Neural cell (in vitro differentiated cells): ENCODE data around the gene COX4I1. TPM values are rescaled to one million over a fixed set of nuclear protein-coding genes. Genes with fewer than 3 reads are reported as not detected.

ENCODE experiments used
- H2AFZ ChIP-seq: fragments of 200-600, 300-800 bp; sonication (generic), shearing (Covaris generic); 2 replicates; pipeline ENCODE4 v1.6.0; 2014; ENCODE audit warnings: low read depth, mild to moderate bottlenecking, antibody characterized with exemption, low read length, moderate library complexity
- H3F3A ChIP-seq: fragments of 200-600 bp; shearing (Covaris generic); 2 replicates; pipeline ENCODE4 v1.6.1; 2016; ENCODE audit warnings: mild to moderate bottlenecking, moderate library complexity, mixed read lengths, antibody characterized with exemption, low read length; ENCODE audit not compliant: insufficient read depth, poor library complexity, severe bottlenecking
- H3K27ac ChIP-seq: fragments of 200-600, 300-800 bp; sonication (generic), shearing (Covaris generic); 2 replicates; pipeline ENCODE4 v1.5.1; 2014; ENCODE audit warnings: mild to moderate bottlenecking, low read length, moderate library complexity
- H3K27me3 ChIP-seq: fragments of 300-800, 200-600 bp; sonication (generic), shearing (Covaris generic); 2 replicates; pipeline ENCODE4 v1.6.0; 2014; ENCODE audit warnings: mild to moderate bottlenecking, low read depth, low read length, moderate library complexity; ENCODE audit not compliant: insufficient read depth
- H3K36me3 ChIP-seq: fragments of 300-800, 200-600 bp; sonication (generic), shearing (Covaris generic); 2 replicates; pipeline ENCODE4 v1.5.1; 2014; ENCODE audit warnings: mild to moderate bottlenecking, antibody characterized with exemption, low read length, moderate library complexity; ENCODE audit not compliant: insufficient read depth
- H3K4me2 ChIP-seq: fragments of 300-800, 200-600 bp; sonication (generic), shearing (Covaris generic); 2 replicates; pipeline ENCODE4 v1.6.0; 2014; ENCODE audit warnings: mild to moderate bottlenecking, low read length
- H3K4me3 ChIP-seq: fragments of 300-800, 200-600 bp; sonication (generic), shearing (Covaris generic); 2 replicates; pipeline ENCODE4 v1.5.1; 2014; ENCODE audit warnings: mild to moderate bottlenecking, low read length, moderate library complexity
- H3K79me2 ChIP-seq: fragments of 200-600 bp; shearing (Covaris generic); replicated peaks from 2 replicates; pipeline ENCODE4 v1.6.0; 2014; ENCODE audit warnings: mild to moderate bottlenecking, low read length, moderate library complexity; ENCODE audit not compliant: insufficient read depth
- H3K9ac ChIP-seq: fragments of 300-800, 200-600 bp; sonication (generic), shearing (Covaris generic); 2 replicates; pipeline ENCODE4 v1.6.1; 2016; ENCODE audit warnings: mild to moderate bottlenecking, low read length, mixed read lengths
- H3K9me2 ChIP-seq: fragments of 200-600 bp; shearing (Covaris generic); 2 replicates; pipeline ENCODE4 v1.6.1; 2016; ENCODE audit warnings: mild to moderate bottlenecking, low read length, mixed read lengths; ENCODE audit not compliant: insufficient read depth
- H3K9me3 ChIP-seq: fragments of 200-600, 300-800 bp; sonication (generic), shearing (Covaris generic); 2 replicates; pipeline ENCODE4 v1.6.1; 2016; ENCODE audit warnings: mild to moderate bottlenecking, mixed run types, low read length, moderate library complexity, mixed read lengths
- H4K20me1 ChIP-seq: fragments of 200-600 bp; shearing (Covaris generic); 2 replicates; pipeline ENCODE4 v1.6.1; 2016; ENCODE audit warnings: mild to moderate bottlenecking, mixed run types; ENCODE audit not compliant: insufficient read depth
- EP300 ChIP-seq: fragments of 450-650 bp; conservative IDR thresholded peaks from 2 replicates; pipeline ENCODE4 v1.6.1; 2014; ENCODE audit warnings: antibody characterized with exemption, mild to moderate bottlenecking, moderate library complexity; ENCODE audit not compliant: poor library complexity, severe bottlenecking
- EZH2 ChIP-seq: fragments of 200-600, 300-800 bp; shearing (Covaris generic), sonication (generic); IDR thresholded peaks from 2 replicates; pipeline ENCODE4 v1.6.1; 2014; ENCODE audit warnings: antibody characterized with exemption, low read length, borderline replicate concordance, mild to moderate bottlenecking; ENCODE audit not compliant: insufficient read depth, poor library complexity, severe bottlenecking
- MXI1 ChIP-seq: fragments of 450-650 bp; conservative IDR thresholded peaks from 2 replicates; pipeline ENCODE4 v1.6.1; 2014; ENCODE audit warnings: antibody characterized with exemption, mild to moderate bottlenecking; ENCODE audit not compliant: poor library complexity, severe bottlenecking
- POLR2AphosphoS5 ChIP-seq: IDR thresholded peaks from 2 replicates; pipeline ENCODE4 v1.6.1; 2012
- RAD21 ChIP-seq: fragments of 450-650 bp; conservative IDR thresholded peaks from 2 replicates; pipeline ENCODE4 v1.6.1; 2014; ENCODE audit warnings: antibody characterized with exemption, mild to moderate bottlenecking, moderate library complexity
- SMC3 ChIP-seq: fragments of 450-650 bp; conservative IDR thresholded peaks from 2 replicates; pipeline ENCODE4 v1.6.1; 2014; ENCODE audit warnings: antibody characterized with exemption, mild to moderate bottlenecking, moderate library complexity; ENCODE audit not compliant: poor library complexity
- TAF1 ChIP-seq: IDR thresholded peaks from 2 replicates; pipeline ENCODE4 v1.6.1; 2012; ENCODE audit warnings: low read depth
- polyA plus RNA-seq: library from polyadenylated mRNA; depleted of rRNA; stranded (reverse); fragments of >200 nt; gene quantifications from 2 replicates; pipeline ENCODE4 v1.2.3, GENCODE V29; 2014
- TF ChIP-seq, protein P1 (sequence below): IDR thresholded peaks from 2 replicates; pipeline ENCODE4 v1.6.1; 2012; ENCODE audit warnings: borderline replicate concordance
- TF ChIP-seq, protein P2 (sequence below): fragments of 450-650 bp; IDR thresholded peaks from 2 replicates; pipeline ENCODE4 v1.5.1; 2014; ENCODE audit warnings: antibody characterized with exemption, mild to moderate bottlenecking, moderate library complexity; ENCODE audit not compliant: poor library complexity, severe bottlenecking

Gene COX4I1
- polyA plus RNA-seq, 1 donor from 2014 or later: 709 TPM

DNA sequence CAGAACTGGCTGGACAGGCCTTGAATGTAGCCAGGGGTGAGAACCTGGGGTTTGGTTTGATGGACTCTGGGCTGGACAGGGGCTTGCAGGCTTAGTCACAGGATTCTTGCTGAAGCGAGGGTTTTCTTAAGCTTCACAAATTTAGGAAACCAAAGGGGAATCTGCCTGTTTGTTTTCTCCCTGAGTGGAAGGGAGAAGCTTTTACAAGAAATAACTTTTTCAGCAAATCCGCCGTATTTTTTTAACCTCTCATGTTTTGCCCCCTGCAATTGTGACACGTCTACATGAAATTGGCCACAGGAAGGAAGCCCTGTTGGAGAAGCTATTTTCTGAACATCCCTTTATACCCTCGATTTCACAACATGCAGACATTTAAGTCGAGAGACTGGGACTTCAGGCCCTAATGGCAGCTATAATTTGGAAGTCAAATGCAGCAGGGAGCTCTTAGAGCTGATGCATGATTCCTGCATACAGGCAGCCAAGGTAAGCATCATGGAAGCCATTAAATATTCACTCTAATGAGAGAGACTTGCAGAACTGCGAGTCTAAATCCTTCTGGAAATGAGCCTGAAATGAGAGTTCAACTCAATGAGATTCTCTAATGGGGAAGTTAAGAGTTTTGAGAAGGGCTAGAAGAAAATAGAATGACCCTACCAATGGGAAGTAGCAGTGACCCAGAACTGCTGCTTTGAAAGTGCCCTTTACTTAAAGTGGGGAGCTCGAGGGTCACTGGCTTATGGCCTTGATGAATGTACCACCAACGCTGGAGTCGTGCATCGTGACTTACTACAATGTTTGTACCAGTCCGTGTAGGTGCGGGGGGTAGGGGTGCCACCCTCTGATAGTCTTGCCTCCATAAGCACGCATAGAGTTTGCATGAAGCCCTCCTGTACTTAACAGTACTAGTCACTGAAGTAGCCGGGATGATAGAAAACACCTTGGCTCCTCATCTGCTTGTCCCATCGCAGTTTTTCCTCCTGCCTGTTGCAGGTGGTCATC lies 54.4 kb downstream of the COX4I1 start:
- TF ChIP-seq, protein P1, sequence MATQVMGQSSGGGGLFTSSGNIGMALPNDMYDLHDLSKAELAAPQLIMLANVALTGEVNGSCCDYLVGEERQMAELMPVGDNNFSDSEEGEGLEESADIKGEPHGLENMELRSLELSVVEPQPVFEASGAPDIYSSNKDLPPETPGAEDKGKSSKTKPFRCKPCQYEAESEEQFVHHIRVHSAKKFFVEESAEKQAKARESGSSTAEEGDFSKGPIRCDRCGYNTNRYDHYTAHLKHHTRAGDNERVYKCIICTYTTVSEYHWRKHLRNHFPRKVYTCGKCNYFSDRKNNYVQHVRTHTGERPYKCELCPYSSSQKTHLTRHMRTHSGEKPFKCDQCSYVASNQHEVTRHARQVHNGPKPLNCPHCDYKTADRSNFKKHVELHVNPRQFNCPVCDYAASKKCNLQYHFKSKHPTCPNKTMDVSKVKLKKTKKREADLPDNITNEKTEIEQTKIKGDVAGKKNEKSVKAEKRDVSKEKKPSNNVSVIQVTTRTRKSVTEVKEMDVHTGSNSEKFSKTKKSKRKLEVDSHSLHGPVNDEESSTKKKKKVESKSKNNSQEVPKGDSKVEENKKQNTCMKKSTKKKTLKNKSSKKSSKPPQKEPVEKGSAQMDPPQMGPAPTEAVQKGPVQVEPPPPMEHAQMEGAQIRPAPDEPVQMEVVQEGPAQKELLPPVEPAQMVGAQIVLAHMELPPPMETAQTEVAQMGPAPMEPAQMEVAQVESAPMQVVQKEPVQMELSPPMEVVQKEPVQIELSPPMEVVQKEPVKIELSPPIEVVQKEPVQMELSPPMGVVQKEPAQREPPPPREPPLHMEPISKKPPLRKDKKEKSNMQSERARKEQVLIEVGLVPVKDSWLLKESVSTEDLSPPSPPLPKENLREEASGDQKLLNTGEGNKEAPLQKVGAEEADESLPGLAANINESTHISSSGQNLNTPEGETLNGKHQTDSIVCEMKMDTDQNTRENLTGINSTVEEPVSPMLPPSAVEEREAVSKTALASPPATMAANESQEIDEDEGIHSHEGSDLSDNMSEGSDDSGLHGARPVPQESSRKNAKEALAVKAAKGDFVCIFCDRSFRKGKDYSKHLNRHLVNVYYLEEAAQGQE: no peak
- TF ChIP-seq POLR2AphosphoS5: no peak
- TF ChIP-seq TAF1: no peak
- no peak for TF ChIP-seq MXI1
- no peak for TF ChIP-seq RAD21
- TF ChIP-seq, protein P2, sequence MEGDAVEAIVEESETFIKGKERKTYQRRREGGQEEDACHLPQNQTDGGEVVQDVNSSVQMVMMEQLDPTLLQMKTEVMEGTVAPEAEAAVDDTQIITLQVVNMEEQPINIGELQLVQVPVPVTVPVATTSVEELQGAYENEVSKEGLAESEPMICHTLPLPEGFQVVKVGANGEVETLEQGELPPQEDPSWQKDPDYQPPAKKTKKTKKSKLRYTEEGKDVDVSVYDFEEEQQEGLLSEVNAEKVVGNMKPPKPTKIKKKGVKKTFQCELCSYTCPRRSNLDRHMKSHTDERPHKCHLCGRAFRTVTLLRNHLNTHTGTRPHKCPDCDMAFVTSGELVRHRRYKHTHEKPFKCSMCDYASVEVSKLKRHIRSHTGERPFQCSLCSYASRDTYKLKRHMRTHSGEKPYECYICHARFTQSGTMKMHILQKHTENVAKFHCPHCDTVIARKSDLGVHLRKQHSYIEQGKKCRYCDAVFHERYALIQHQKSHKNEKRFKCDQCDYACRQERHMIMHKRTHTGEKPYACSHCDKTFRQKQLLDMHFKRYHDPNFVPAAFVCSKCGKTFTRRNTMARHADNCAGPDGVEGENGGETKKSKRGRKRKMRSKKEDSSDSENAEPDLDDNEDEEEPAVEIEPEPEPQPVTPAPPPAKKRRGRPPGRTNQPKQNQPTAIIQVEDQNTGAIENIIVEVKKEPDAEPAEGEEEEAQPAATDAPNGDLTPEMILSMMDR: no peak
- TF ChIP-seq EZH2: no peak
- TF ChIP-seq EP300: no peak
- no peak for TF ChIP-seq SMC3
- no peaks in the 10 kb centered on the region for H4K20me1 ChIP-seq
- no peak overlapping the region for H2AFZ ChIP-seq
- H3K27ac ChIP-seq: no peak overlapping the region
- no peaks in the 10 kb centered on the region for H3K9me2 ChIP-seq
- no peak overlapping the region for H3K9ac ChIP-seq
- no peaks in the 10 kb centered on the region for H3K79me2 ChIP-seq
- no peaks in the 10 kb centered on the region for H3K36me3 ChIP-seq
- no peak overlapping the region for H3K4me3 ChIP-seq
- H3K9me3 ChIP-seq: no peaks in the 10 kb centered on the region
- no peaks in the 10 kb centered on the region for H3K27me3 ChIP-seq
- H3K4me2 ChIP-seq: no peak overlapping the region
- no peaks in the 10 kb centered on the region for H3F3A ChIP-seq

DNA sequence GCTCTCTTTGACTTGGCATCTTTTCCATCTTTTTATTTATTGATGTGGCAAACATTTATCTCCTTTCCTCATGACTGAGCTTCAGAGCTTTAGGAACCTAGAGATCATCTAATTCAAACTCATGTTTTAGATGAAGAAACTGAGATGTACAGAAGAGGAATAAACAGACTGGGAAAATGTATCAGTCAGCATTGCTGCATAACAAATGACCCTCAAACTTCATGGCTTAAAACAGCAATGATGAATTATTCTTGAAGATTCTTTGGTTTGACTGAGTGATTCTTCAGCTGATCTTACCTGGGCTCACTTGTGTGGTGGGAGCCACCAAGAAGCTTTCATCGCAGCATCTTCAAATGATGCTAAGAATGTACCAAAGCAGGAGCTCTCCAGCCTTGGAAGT lies 55.4 kb downstream of the COX4I1 start:
- no peaks in the 10 kb centered on the region for H3K79me2 ChIP-seq
- no peaks in the 10 kb centered on the region for H3K9me3 ChIP-seq
- H4K20me1 ChIP-seq: no peaks in the 10 kb centered on the region
- no peak overlapping the region for H3K27ac ChIP-seq
- H3K9ac ChIP-seq: no peak overlapping the region
- TF ChIP-seq, protein P1: no peak
- TF ChIP-seq EZH2: no peak
- no peak for TF ChIP-seq TAF1
- TF ChIP-seq, protein P2: no peak
- no peaks in the 10 kb centered on the region for H3K36me3 ChIP-seq
- H2AFZ ChIP-seq: no peak overlapping the region
- no peaks in the 10 kb centered on the region for H3K27me3 ChIP-seq
- no peaks in the 10 kb centered on the region for H3K9me2 ChIP-seq
- no peak overlapping the region for H3K4me2 ChIP-seq
- H3K4me3 ChIP-seq: no peak overlapping the region
- no peaks in the 10 kb centered on the region for H3F3A ChIP-seq
